Globus pallidus (tissue), 1 donor: ENCODE results near the gene SLC7A10.

Experiments
- DNase-seq: peaks from one replicate; pipeline ENCODE4 v3.0.0-alpha.2; 2015; ENCODE audit warnings: low spot score

SLC7A10 gene

DNA sequence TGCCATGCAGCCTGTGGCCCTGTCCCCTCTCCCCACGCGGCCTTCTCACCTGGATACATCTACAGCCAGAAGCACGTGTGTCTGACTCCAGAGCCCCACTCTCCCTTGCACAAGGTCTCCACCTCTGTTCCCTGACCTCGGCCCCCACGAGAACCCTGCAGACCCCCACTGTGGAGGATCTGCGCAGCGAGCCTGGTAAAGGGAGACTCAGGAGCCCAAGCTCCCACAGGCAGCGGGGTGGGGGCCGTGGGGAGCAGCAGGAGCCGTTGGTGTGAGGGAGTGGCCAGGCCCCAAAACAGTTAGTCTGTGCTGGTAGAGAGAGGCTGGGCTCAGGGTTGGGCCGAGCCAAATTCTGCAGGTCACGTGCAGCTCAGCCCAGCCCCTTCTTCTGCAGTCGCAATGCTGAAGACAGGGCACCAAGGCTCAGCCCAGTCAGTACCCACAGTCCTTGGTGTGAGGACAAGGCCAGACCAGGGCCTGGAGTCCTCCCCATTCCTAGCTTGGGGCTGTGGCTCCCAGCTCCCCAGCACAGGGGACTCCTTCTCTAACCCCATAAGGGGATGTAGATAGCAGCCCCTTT is 28.7 kb upstream of the SLC7A10 start:
- no peak for DNase-seq

DNA sequence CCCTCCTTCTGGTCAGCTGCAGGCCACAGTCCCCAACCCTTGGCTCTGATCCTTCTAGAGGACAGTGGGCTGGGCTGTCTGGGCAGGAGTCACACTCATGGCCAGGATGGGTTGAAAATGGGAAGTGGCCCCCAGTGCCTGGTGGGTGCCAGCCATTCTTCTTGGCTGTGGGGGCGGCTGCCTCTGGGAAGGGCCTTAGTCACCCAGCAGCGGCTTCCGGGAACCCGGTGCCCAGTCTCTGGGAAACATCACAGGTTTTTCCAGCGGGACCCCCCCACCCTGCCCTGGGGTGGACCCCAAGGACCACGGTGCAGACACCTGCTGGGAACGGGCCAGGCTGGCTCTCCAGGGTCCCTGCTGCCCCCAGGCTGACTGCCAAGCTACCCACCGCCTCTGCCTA is 27.3 kb upstream of the SLC7A10 start:
- peak; percentile 29 for DNase-seq

DNA sequence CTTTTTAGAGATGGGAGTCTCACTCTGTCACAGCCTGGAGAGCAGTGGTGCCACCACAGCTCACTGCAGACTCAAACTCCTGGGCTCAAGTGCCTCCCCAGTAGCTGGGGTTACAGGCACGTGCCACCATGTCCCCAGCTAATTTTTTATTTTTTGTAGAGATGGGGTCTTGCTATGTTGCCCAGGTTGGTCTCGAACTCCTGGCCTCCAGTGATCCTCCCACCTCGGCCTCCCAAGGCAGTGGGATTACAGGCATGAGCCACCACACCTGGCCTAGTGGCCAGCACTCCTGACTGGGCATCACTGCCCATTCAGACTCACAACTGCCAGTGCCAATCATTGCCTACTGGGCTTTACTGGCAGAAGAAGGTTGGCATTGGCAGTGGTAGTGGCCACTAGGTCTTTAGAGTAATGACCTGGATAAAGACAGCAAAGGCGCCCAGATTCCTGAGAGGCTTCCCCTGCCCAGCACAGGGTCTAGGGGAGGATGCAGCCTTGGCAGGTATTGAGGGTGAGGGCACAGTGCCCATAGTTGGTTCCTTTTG is 26.8 kb upstream of the SLC7A10 start:
- no peak for DNase-seq

DNA sequence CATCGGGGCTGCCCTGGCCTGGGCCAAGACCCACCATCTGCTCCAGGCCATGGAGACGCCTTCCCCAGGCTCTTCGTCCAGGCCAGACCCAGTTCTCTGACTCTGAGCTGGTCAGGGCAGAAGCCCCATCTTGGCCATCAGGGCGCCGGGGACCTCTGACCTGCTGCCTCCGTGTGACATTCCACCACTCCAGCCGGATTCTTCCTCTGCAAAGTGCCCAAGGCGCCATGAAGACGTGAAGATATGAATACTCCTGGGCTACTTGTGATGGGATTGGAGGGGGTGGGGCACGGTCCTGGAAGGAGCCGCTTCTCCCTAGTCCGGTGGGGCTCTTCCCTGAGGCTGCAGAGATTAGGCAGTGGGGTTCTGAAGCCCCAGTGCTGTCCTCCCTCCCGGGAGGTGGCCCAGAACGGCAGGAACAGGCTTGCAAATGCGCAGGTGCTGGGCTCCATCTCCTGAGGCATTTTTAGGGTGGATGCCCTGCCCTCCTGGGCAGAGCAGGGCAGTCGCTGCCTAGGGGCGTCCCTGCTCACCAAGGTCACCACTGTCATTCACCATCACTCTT is 26.0 kb upstream of the SLC7A10 start:
- DNase-seq = no peak

DNA sequence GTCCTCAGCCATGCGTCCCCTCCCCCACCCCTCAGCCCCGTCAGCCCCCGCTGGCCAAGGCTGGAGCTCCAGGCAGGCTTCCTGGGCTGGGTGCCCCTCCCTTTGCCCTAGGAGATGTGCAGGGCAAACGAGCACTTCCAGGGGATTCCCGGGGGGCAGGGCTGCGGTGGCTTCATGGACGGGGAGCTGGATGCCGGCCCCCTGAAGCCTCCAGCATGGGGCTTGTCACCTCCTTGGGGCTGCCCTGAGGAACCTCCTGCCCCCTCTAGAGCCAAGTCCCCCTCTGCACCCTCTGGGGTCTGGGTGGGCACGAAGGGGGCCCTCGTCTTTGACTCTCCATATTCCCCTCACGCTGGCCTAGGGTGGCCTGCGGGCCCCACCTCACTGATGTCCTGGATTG is 25.4 kb upstream of the SLC7A10 start:
- no peak for DNase-seq

DNA sequence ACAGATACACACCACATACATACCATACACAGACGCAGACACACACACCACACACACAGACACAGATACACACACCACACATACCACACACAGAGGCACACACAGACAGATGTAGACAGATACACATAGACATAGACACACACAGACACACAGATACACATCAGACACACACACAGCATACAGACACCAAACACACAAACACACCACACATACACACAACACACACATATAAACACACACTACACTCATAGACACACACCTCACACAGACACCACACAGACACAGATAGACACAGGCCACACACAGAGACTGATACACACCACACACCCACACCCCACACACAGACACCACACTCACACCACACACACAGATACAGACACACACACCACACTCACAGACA is 24.9 kb upstream of the SLC7A10 start:
- no peak for DNase-seq

DNA sequence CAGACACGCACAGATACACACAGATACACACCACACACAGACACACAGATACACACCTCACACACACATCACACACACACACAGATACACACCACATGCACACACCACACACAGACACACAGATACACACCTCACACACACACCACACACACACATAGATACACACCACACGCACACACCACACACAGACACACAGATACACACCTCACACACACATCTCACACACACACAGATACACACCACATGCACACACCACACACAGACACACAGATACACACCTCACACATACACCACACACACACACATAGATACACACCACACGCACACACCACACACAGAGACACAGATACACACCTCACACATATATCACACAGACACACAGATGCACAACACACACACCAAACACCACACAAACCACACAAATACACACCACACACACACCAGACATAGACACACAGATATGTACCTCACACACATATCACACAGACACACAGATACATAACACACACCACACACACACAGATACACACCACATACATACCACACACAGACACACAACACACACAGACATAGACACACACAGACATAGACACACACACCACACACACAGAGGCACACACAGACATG is 24.2 kb upstream of the SLC7A10 start:
- no peak for DNase-seq

DNA sequence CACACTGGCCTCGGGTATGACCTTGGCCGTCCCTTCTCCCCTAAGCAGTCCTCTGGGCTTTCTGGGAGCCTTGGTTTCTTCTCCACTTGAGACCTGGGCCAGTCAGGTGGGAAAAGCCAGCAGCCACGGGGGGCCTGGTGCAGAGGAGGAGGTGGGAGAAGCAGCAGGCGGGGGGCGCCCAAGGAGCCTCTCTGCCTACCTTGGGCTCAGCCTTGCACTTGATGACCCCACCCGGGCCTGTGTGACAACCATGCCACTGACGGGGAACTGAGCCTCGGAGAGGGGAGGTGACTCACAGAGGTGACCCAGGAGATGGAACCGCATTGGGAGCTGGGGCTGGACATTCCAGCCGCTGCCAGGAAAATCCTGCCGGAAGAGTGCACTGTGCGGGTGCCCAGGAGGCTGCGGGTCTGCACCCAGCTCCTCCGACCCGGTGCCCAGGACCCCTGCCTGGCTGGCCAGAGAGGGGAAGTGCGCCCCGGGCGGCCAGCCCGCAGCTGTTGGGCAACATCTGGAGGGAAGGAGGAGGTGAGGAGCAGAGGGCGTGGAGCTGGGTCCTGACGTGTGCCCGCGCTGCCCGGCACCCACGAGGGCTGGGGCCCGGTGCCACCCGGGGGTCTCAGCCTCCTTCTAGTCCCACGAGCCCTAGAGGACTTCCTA is 23.4 kb upstream of the SLC7A10 start:
- no peak for DNase-seq

DNA sequence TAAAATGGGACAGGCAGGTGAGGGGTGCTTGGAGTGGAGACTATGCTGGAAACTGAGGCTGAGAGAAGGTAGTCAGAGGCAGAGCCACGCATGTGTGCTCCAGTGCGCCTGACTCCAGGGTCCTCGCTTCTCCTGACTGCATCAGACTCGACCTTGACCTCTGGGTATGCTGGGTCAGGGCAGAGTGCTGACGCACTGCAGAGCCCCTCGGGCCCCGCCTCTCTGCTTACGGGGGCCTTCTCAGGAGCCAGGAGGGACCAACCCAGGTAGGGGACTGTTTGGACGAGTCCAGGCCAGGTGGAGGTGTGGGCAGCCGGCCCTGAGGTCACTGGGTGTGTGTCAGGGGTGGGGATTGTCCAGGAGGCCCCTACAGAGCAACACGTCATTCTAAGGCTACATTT is 22.9 kb upstream of the SLC7A10 start:
- DNase-seq = no peak

DNA sequence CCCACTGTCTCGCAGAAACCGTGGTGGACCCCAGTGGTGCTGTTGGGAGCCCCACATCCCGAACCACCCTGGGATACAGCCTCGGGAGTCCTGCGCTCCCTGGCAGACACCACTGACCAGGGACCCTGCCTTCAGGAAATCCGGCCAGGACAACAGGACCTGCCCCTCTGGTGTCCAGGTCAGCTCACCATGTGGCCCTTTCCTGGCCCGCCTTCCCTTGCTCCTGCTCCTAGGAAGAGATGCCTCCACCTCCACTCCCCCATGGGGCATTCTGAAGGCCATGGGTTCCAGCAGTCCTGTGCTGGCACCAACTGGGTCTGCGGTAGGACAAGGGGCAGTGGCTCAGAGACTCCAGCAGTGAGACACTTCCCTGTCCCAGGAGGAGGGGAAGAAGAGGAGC is 22.5 kb upstream of the SLC7A10 start:
- DNase-seq = no peak

DNA sequence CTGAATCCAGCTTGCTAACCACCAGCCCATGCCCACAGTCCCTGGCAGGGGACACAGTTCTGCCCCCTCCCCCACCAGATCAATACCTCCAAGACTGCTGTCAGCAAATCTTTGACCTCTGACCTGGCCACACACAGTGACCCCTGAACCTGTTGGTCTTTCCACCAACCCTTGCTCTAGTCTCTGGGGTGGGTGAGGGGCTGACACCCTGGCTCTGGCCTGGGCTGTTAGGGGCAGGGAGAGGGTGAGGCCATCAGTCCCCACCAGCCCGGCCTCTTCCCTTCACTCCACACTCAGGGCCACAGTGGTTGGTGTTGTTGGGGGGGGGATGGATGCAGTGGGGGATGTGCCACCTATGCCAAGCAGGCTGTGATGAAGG is 21.8 kb upstream of the SLC7A10 start:
- no peak for DNase-seq

DNA sequence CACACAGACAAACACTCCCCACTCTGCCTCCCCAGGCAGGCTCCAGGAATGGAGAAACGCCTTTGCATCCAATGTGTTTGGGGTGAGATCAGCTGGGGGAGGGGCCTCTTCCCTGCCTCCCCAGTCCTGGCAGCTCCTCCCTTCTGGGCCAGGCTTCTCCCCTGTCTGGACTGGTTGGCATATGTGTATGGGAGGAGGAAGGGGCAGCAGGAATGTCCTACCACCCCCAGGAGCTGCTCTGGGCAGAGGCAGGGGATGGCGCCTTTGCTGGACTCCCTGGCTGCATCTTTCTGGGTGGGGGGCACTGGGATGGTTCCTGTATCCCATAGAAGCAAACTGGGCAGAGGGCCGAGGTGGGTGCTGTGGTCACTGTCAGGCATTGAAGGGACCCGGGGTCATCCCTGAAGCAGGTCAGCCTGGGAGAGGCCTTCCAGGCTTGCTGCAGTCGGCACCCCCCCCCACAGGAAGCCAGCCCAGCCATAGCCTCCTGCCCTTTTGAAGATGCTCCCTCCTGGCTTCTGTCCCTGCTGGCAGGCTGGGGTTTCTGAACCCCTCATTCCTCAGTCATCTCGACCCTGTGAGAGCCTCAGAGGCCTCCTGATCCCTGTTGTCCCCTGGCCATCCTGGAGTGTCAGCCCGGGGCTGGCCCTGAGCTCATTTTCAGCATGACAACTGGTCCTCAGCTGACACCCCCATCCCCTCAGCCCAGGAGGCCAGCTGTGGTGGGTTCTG is 21.2 kb upstream of the SLC7A10 start:
- DNase-seq = no peak

DNA sequence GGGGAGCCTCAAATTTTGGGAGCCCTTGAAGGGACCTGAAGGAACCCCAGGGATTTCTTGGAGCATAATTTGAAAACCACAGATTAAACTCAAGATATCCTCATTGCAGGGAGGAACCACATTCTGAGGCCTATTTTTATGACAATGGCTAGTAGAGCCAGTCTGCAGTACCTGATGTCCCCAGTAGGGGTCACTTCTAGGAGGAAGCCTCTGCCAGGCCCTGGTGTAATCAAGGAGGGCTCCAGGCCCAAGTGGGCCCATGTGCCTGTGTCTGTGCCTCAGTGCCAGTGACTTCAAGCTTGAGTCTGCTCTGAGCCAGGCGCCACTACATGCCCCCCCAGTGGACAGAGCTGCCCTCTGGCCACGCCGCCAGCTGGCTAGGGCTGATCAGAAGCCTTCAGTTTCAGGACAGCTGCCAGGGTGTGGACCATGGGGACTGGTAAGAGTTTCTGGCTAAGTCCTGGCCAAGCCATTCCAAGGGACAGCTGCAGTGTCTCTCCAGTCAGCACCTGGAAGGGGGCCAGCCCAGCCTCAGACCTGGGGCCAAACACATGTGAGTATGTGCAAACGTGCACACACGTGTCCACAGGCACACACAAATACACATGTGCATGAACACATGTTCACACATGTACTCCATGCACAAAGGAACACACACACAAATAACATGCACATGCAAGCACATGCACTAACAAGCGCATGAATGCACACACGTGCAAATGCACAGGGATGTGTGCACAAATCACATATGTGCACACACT is 20.5 kb upstream of the SLC7A10 start:
- no peak for DNase-seq

DNA sequence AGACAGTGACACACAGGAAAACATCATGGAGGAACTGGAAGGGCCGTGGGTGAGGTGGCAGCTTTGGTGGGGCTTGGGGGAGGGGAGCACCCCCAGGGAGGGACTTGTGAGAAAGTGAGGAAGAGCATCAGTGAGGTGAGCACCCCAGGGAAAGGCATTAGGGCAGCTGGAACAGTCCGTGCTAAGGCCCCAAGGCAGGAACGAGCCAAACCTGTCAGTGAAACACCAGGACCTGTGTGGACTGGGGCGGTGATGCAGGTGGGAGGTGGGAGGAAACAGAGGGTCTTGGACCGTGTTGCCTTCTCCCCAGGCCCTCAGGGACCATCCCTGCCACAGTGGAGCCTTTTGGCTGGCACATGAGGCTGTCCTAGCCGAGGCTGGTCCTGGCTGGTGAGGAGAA is 17.3 kb upstream of the SLC7A10 start:
- DNase-seq = no peak

DNA sequence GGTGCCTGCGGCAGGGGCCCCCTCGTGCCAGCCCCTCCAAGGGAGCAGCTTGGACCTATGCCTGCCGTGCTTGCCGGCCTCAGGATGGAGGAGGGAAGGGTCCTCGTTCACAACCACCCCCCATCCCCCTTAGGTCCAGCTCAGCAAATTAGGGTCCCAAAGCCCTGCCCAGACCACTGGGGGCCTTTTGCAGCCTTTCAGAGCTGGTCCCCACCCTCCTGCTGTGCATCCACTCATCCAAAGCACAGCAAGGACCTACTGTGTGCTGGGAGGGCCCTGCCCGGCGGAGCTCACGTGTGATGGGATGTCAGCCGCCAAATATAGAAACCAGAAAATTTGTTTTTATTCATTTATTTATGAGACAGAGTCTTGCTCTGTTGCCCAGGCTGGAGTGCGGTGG is 16.5 kb upstream of the SLC7A10 start:
- no peak for DNase-seq

DNA sequence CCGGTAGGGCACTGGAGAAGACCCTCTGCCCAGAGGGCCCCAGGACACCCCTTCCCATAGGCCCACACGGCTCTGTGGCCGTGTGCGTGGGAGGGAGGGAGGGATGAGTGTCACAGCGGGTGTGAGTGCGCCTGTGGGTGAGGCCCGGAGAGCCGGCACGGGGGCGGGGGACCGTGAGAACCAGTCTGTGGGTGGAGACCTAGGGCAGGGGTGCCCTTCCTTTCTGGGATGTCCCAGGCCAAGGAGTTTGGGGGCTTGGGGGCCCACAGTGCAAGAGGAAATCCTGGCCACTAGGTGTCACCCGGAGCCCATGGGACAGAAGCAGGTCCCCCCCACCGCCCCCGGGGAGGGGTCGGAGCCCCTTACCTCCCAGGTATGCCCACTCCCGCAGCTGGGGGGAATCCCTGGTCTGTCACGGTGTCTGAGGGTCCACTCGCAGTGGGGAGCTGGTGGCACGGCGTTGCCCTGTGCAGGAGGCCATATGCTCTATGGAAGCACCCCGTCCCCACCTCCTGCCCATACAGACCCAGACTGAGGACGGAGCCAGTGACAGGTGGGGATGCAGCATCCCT is 16.0 kb upstream of the SLC7A10 start:
- DNase-seq = no peak

DNA sequence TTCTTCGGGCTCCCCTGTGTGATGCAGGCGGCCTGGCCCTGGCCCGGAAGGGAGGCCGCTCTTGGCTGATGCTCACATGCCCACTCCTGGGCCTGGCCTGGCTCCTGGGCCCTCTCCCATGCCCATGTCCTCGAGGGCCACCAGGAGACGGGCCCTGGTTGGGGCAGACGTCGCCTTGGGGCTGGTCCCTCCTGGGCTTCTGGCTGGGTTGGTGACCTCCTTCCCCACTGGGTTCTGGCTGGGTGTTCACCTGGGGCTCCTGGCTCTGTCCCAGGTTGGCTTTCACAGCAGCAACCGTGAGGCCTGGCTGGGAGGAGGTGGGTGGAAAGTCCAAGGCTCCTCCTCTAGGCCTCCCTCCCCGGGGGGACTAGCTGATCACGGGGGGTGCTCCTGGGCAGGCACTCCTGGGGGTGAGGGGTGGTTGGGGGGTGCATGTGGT is 15.5 kb upstream of the SLC7A10 start:
- DNase-seq = no peak

DNA sequence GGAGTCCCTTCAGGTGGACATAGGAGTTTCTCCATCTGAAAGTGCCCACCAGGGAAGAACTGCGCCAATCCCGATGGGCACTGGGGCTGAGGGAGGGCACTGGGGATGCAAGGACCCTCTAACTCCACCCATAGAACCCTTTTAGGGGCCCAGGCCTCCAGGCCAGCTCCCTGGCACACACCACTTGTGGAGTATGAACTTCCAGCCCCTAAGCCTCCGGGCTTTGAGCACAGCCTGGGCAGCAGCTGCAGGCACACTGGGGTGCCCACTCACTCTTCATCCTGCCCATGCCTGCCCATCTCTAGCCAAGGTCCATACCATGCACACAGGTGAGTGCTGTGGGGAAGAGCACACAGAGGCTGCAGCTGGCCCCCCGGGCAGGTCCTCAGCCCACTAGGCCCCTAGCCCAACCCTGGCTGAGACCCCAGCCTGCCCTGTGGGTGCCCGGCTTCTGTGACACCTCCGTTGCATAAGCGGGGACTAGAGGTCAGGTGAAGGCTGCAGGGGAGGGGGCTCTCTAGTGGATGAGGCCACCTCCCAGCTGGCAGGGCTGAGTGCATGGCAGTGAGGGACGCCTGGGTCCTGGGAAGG is 14.6 kb upstream of the SLC7A10 start:
- DNase-seq = no peak

DNA sequence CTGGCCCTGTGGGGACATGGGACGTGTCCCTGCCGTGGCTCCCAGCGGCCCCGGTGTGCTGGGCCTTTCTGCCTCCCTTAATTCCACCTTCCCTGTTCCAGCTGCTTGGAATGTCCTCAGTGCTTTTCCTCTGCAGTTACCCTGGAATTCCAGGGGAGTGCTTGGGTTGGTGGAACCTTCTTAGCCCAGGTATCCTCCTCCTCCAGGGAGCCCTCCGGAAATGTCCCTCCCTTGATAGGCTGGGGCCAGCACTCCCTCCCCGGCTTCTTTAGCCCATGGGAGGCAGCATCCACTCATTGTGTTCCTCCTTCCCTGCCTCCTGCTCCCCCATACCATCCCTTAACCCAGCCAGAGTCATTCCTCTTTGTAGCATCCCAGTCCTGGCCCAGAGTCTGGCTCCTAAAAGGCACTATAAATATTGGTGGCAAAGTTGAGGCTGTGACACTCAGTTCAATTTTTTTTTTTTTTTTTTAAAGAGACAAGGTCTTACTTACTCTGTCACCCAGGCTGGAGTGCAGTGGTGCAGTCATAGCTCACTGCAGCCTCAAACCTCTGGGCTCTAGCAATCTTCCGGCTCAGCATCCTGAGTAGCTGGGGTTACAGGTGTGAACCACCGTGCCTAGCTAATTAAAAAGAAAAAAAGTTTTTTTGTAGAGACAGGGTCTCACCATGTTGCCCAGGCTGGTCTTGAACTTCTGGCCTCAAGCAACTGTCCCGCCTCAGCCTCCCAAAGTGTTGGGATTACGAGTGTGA is 13.7 kb upstream of the SLC7A10 start:
- DNase-seq = no peak

DNA sequence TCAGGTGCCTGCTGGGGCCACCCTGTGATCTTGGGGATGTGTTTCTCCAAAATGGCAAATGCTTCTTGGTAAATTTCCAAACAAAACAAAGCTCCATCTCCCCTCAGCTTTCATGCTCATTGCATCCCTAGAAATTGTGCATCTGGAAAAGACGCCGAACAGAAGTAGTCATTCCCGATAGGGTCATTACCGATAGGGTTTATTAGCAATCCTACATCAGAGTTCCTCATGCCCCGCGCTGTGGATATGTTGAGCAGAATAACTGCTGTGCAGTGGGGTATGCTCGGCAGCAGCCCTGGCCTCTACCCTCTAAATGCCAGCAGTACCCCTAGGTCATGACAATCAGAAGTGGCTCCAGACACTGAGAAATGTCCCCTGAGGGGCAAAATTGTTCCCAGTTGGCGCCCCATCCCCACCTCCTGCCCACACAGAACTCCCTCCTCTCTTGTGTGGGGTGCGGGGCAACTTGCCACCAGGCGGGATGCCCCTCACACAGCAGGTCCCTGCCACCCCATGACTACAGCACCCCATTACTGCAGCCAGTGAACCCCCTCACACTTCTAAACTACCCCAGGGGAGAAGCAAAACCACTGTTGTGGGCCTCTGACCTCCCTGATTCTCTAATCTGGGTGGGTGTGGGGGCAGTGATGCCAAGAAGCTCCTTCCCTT is 13.0 kb upstream of the SLC7A10 start:
- DNase-seq = no peak
